ENCODE data around the gene ANKS1B. TPM values are rescaled to one million over a fixed set of nuclear protein-coding genes. Genes with fewer than 3 reads are reported as not detected.

Gene ANKS1B
- total RNA-seq, 1 donor from 2014 or later: 8.2 TPM

DNA sequence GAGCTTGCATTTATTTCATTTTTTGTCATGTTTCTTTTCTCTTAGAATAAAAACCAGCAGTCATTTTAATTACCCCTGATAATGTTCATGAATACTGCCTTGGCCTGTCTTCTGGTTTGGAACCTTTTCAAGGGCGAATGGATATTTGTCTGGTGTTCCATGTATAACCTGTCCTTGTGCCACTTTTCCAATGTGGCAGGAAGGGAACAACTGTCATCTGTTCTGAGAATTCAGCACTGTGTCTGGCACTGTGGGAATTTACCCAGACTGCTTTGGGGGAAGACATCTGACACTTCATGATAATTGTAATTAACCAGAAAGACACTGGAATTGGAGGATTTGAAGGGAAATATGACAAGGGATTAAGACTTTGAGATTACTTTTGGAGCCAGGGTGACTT lies 986.8 kb downstream of the ANKS1B start:
- DNase-seq (ENCODE audit: low spot score in 2 of 2): no peak
- Histone ChIP-seq H3K36me3 (no peaks in the 10 kb centered on the region), H3K4me1 (no peaks in the 10 kb centered on the region), H3K4me3 (no peak overlapping the region), H3K27me3 (no peaks in the 10 kb centered on the region), H3K9me3 (no peaks in the 10 kb centered on the region), H3K27ac (no peak overlapping the region)
- intact Hi-C loops (cut with DNase I): loop anchor here (2.0 to 10.0 kb wide), 2 partner anchors 273 to 299 kb away; no protein-coding TSS in a partner anchor
- TF ChIP-seq, protein P1, sequence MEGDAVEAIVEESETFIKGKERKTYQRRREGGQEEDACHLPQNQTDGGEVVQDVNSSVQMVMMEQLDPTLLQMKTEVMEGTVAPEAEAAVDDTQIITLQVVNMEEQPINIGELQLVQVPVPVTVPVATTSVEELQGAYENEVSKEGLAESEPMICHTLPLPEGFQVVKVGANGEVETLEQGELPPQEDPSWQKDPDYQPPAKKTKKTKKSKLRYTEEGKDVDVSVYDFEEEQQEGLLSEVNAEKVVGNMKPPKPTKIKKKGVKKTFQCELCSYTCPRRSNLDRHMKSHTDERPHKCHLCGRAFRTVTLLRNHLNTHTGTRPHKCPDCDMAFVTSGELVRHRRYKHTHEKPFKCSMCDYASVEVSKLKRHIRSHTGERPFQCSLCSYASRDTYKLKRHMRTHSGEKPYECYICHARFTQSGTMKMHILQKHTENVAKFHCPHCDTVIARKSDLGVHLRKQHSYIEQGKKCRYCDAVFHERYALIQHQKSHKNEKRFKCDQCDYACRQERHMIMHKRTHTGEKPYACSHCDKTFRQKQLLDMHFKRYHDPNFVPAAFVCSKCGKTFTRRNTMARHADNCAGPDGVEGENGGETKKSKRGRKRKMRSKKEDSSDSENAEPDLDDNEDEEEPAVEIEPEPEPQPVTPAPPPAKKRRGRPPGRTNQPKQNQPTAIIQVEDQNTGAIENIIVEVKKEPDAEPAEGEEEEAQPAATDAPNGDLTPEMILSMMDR (IDR thresholded peaks at IDR 0.05): no peak

DNA sequence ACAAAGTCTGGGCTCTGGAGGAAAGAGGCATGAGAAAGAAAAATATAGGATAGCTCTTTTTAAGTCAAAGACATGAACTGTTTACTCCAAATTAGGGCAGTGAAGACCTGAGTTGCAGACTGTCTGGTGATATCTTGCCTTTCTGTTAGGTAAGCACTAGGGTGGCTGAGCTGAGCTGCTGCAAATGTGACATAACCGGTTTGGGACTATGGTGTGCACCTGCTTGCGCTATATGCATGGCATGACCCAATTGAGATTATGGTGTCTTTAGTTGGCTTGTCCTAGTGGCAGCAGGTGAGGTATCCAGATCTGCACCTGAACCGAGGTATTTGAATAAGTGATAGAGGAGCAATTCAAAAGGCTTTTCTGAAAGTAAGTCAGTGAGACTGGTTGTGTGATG lies 994.1 kb downstream of the ANKS1B start:
- no peak for DNase-seq (ENCODE audit: low spot score in 2 of 2)
- Histone ChIP-seq H3K36me3 (no peaks in the 10 kb centered on the region), H3K27ac (no peak overlapping the region), H3K9me3 (no peaks in the 10 kb centered on the region), H3K4me1 (no peaks in the 10 kb centered on the region), H3K27me3 (no peaks in the 10 kb centered on the region), H3K4me3 (no peak overlapping the region)
- intact Hi-C loops (cut with DNase I): loop anchor here (10.0 kb wide), 1 partner anchor 266 kb away; no protein-coding TSS in a partner anchor
- TF ChIP-seq, protein P1 (IDR thresholded peaks at IDR 0.05): no peak

DNA sequence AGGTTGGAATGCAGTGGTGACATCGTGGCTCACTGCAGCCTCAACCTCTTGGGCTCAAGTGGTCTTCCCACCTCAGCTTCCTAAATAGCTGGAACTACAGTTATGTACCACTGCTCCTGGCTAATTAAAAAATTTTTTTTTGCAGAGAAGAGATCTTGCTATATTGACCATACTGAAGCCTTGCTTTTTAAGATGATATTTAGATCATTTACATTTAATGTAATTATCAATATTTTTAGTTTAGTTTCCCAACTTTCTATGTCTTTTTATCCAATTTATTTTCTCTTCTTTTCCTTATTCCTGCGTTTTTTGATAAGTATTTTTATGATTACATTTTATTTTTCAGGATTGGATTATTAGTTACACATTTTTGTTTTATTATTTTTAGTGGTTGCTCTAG lies 999.6 kb downstream of the ANKS1B start:
- Histone ChIP-seq H3K36me3 (no peaks in the 10 kb centered on the region), H3K27me3 (no peaks in the 10 kb centered on the region), H3K4me1 (no peaks in the 10 kb centered on the region), H3K4me3 (no peak overlapping the region), H3K27ac (no peak overlapping the region), H3K9me3 (peaks cover 3 to 14% of the 10 kb centered on the region in 2 donors)
- intact Hi-C loops (cut with DNase I): no loop called here
- no peak for DNase-seq (ENCODE audit: low spot score in 2 of 2)
- TF ChIP-seq, protein P1 (IDR thresholded peaks at IDR 0.05): no peak

DNA sequence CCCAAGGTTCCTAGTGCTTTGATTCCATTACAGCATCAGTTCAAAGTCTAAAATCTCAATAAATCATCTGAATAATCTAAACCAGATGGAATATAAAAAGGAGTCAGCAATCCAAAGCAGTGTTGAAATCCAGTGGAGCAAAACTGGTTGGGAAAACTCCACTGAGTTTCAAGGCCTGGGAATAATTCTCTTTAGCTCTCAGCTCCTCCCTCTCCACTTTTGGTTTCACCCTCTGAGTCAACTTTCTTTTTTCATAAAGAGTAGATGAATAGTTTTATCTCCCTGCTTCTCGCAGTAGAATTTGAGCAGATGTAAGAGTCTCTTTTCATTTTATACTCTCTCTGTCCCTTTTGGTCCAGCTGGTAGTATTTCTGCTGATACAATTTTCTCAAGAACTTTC lies 1001.1 kb downstream of the ANKS1B start:
- Histone ChIP-seq H3K4me1 (no peaks in the 10 kb centered on the region), H3K4me3 (no peak overlapping the region), H3K36me3 (no peaks in the 10 kb centered on the region), H3K27ac (no peak overlapping the region), H3K27me3 (no peaks in the 10 kb centered on the region), H3K9me3 (peaks cover 3 to 14% of the 10 kb centered on the region in 2 donors)
- TF ChIP-seq, protein P1 (IDR thresholded peaks at IDR 0.05): no peak
- no peak for DNase-seq (ENCODE audit: low spot score in 2 of 2)
- intact Hi-C loops (cut with DNase I): no loop called here

DNA sequence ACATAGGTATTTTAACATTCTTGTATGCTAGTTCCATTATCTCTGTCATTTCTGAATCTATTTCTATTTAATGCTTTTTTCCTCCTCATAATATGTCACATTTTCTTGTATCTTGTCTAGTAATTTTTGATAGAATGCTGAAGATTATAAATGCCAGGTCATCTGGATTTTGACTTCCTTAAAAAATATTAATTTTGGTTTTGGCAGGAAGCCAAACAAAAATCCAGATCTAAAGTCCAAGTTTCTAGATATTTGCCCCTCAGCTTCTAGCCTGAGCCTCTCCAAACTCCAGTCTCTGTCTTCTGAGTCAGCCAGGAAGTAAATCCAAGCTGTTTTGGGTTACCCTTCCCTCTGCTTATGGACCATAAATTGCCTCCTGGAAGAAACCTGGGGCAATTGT lies 1004.2 kb downstream of the ANKS1B start:
- Histone ChIP-seq H3K9me3 (peaks cover 3 to 14% of the 10 kb centered on the region in 2 donors), H3K27ac (no peak overlapping the region), H3K36me3 (no peaks in the 10 kb centered on the region), H3K4me1 (no peaks in the 10 kb centered on the region), H3K4me3 (no peak overlapping the region), H3K27me3 (no peaks in the 10 kb centered on the region)
- intact Hi-C loops (cut with DNase I): no loop called here
- no peak for DNase-seq (ENCODE audit: low spot score in 2 of 2)
- TF ChIP-seq, protein P1 (IDR thresholded peaks at IDR 0.05): no peak

DNA sequence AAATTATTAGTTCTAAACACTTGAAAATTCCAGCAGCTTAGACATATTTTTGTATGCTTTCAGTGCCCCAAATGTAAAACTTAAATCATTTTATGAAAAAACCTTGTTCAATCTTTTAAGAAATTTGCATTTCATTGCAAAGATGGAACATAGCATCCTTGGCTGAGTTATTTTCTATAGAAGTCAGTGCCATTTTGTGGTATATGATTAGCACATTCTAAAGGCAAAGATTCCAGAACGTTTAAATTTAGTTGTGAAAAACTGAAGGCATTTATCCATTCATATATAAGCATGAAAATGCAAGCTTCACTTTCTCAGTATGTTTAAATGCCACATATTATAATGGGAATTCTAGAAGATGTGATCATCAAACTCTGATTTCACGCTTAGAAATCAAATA lies 1007.5 kb downstream of the ANKS1B start:
- Histone ChIP-seq H3K27me3 (no peaks in the 10 kb centered on the region), H3K4me3 (no peak overlapping the region), H3K9me3 (no peaks in the 10 kb centered on the region), H3K4me1 (no peaks in the 10 kb centered on the region), H3K36me3 (no peaks in the 10 kb centered on the region), H3K27ac (no peak overlapping the region)
- no peak for DNase-seq (ENCODE audit: low spot score in 2 of 2)
- TF ChIP-seq, protein P1 (IDR thresholded peaks at IDR 0.05): no peak
- intact Hi-C loops (cut with DNase I): no loop called here
